RWPE1 (cell line): ENCODE data around the gene ERBB2.
A peak's percentile ranks its signal among the peaks of the same experiment; 100 is the strongest.

ENCODE experiments used
- CTCF ChIA-PET: fragments of 350-600 bp; sonication (Branson Sonifier 250); formaldehyde crosslinking; extraction: SDS; loops from one replicate; lab custom pipeline; 2021; lab: Yijun Ruan, JAX
- POLR2A ChIA-PET: fragments of 400-600 bp; formaldehyde crosslinking; extraction: SDS; loops from one replicate; lab custom pipeline; 2020; ENCODE audit warnings: antibody characterized with exemption; ENCODE audit not compliant: low non-redundant PET; lab: Yijun Ruan, JAX
- DNase-seq: peaks from one replicate; pipeline ENCODE4 v3.0.0; 2012; ENCODE audit warnings: low spot score
- H3K27ac ChIP-seq: fragments of 450-650 bp; 2 replicates; pipeline ENCODE4 v1.5.1; 2017
- CTCF ChIP-seq: fragments of 450-650 bp; conservative IDR thresholded peaks from 2 replicates; pipeline ENCODE4 v1.5.1; 2017; ENCODE audit warnings: low read depth, mild to moderate bottlenecking

The ERBB2 gene

GRCh38 chr17:39736319-39737165, 36.7 kb downstream of the ERBB2 start:
- no peak for TF ChIP-seq CTCF
- peak overlapping the region; percentile 95; the same call in 1 of the 2 replicates for H3K27ac ChIP-seq
- CTCF ChIA-PET, result interaction anchor here (0.5 kb wide), 1 partner anchor 16 kb away, joined by 4 read pairs; no protein-coding TSS in a partner anchor
- DNase-seq, result peak; percentile 57
- POLR2A ChIA-PET, result no interaction called here

GRCh38 chr17:39737206-39737759, 37.4 kb downstream of the ERBB2 start:
- H3K27ac ChIP-seq, result peak overlapping the region; percentile 95
- no peak for TF ChIP-seq CTCF
- no peak for DNase-seq
- ChIA-PET CTCF (interaction anchor here (0.5 kb wide), 1 partner anchor 15 kb away, joined by 4 read pairs; no protein-coding TSS in a partner anchor), POLR2A (no interaction called here)

GRCh38 chr17:39737760-39738567, 38.1 kb downstream of the ERBB2 start, which contains the start of gene GRB7:
GRB7 (plus strand) TSS chr17:39737938; CDS start chr17:39742302, 4,364 bp downstream.
- POLR2A ChIA-PET, result no interaction called here
- CTCF ChIA-PET, result no interaction called here
- no peak for TF ChIP-seq CTCF
- peak within 1 kb of the TSS; percentile 95 for H3K27ac ChIP-seq
- DNase-seq, result peak; percentile 95

GRCh38 chr17:39738568-39738901, 38.7 kb downstream of the ERBB2 start:
- H3K27ac ChIP-seq, result peak overlapping the region; percentile 95

GRCh38 chr17:39738983-39739884, 39.4 kb downstream of the ERBB2 start:
- CTCF ChIA-PET, result interaction anchor here (0.6 to 1.9 kb wide), 2 partner anchors 9 to 65 kb away, joined by 6 to 8 read pairs; partner anchors contain the start of gene MIEN1
- no peak for TF ChIP-seq CTCF
- POLR2A ChIA-PET, result interaction anchor here (0.5 to 1.4 kb wide), 3 partner anchors 9 to 44 kb away, joined by 3 to 6 read pairs (median 3); partner anchors contain the start of gene MIEN1
- H3K27ac ChIP-seq, result peak overlapping the region; percentile 95
- DNase-seq, result peak; percentile 88

More at GRCh38 chr17:39738568-39738901, 38.7 kb downstream of the ERBB2 start:
- no peak for TF ChIP-seq CTCF
- peak; percentile 81 for DNase-seq
- POLR2A ChIA-PET, result interaction anchor here (1.4 kb wide), 1 partner anchor 8 kb away, joined by 6 read pairs; the partner anchor contains the start of gene MIEN1
- CTCF ChIA-PET, result interaction anchor here (1.9 kb wide), 1 partner anchor 8 kb away, joined by 8 read pairs; the partner anchor contains the start of gene MIEN1
